Left colon (tissue), 2 donors: ENCODE measurements around the gene EIF5A. TPM values are rescaled to one million over a fixed set of nuclear protein-coding genes. Genes with fewer than 3 reads are reported as not detected.
A peak's percentile ranks its signal among the peaks of the same experiment; 100 is the strongest.

Source experiments
- ATAC-seq: fragments of 200-7000 bp; cut with Tn5 transposase; one replicate; pipeline ENCODE4 v1.9.1; 2020; ENCODE audit warnings: mild to moderate bottlenecking, moderate library complexity
- DNase-seq, 2 donors: peaks; one replicate each; pipeline ENCODE4 v3.0.0-alpha.2; 2020
- intact Hi-C, 2 donors: fragments of 100-400 bp; cut with DNase I in 1 of 2; cut with micrococcal nuclease in 1 of 2; formaldehyde crosslinking; loops; one replicate each; pipeline versions ENCODE4 v1.11.2 to v1.14.0; 2022; cut with DNase I, micrococcal nuclease
- total RNA-seq, 2 donors: library from RNA; stranded (reverse); fragmentation: NEBNext Ultra II Directional; extraction: Animal tissue kit (Norgen Biotek cat#: 25700); gene quantifications; one replicate each; pipeline ENCODE4 v1.2.1, GENCODE V29; 2021
- donor health status: DM: no; HTN: no; CAD: no.
- donor health status: DM: yes; HTN: yes; CAD: no.

EIF5A gene
- total RNA-seq, 2 donors from 2014 or later: 330 to 413 TPM

- intact Hi-C loops: no loop called here
- no peak for ATAC-seq
- DNase-seq: no peak
Measured at GRCh38 chr17:7282752-7283321, 24.6 kb upstream of the EIF5A start.

- ATAC-seq: no peak
- intact Hi-C loops: no loop called here
- DNase-seq: no peak
Measured at GRCh38 chr17:7283471-7284216, 23.8 kb upstream of the EIF5A start.

- DNase-seq: no peak
- no peak for ATAC-seq
- intact Hi-C loops: no loop called here
Measured at GRCh38 chr17:7284911-7285310, 22.5 kb upstream of the EIF5A start.

- no peak for ATAC-seq
- DNase-seq: no peak
- intact Hi-C loops: no loop called here
Measured at GRCh38 chr17:7285679-7286078, 21.7 kb upstream of the EIF5A start.

DNA sequence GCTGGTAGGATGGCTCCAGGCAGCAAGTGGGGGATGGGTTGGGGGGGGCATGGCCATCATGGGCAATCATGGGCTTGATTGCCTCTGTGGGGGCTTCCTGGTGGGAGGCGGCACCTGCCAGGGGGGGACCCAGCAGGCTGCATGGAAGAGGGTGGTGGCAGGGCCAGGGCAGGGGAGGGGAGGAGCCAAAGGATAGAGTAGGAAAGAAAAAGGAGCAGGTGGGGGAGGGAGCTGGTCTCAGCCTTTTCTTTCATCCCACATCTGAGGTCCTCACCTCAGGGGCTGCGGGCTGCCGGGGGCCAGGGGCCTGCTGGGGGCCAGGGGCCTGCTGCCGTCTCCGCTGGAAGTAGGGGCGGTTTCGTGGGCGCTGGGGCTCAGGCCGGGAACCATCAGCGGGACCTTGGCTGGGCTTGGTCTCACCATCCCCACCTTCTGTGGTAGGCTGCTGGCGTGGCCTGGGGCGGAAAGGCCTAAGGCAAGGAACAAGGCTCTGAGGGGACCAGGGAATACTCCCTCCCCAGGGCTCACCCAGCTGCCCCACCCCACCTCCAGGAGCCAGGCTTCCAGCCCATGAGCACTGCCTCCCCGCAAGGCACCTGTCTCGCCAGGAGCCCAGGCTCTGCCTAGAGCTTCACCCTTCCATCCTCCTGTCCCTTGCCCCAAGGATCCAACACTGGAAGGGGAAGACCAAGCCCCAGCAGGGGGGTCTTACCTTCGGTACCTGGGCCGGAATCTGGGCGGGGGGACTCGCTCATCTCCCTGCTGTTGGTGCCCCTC is 18.0 kb upstream of the EIF5A start:
- intact Hi-C loops: no loop called here
- DNase-seq: no peak
- ATAC-seq: no peak

- intact Hi-C loops: no loop called here
- DNase-seq (no peak), ATAC-seq (no peak)
Measured at GRCh38 chr17:7290166-7290565, 17.3 kb upstream of the EIF5A start.

DNA sequence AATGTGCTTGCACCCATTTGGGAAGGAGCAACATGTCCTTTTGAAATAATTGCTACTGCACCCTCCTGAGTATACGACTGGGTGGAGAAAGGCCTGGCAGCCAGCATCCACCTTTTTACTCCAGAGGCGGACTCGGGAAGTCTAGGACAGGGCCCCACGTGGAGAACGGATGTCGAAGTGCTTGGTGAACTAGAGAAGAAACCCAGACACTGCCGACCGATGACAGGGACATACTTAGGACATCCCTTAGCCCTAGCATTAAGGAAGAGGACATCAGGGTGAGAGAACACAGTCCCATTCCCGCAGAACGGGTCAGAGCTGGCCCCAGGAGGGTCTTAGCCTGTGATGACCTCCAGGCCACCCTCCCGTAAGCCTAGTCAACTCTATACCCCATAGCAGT is 16.7 kb upstream of the EIF5A start:
- intact Hi-C loops: no loop called here
- no peak for ATAC-seq
- no peak for DNase-seq

DNA sequence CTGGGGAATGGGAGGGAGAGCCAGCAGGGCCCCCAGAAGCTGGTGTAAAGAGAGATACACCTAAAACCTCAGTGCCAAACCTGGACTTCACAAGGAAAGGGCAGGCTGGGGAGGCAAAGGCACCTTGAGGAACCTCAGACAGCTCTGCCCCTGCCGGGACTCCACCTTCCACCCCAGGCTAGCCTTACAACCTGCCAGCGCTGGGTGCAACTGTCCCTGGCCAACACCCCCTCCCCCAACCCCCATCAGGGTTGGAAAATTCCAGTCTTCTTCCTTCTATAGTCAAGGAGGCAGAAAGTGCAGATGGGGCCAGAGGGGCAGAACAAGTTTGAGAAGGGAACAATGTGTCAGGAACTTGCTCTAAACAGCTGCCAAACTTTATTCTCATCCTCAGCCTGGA is 15.2 kb upstream of the EIF5A start:
- ATAC-seq: no peak
- intact Hi-C loops: no loop called here

GRCh38 chr17:7292729-7293128 is 14.7 kb upstream of the EIF5A start:
- intact Hi-C loops: no loop called here
- DNase-seq (peak in 1 of 2 donors; percentile 52), ATAC-seq (no peak)

More for the DNA sequence above, 15.2 kb upstream of the EIF5A start:
- no peak for DNase-seq

DNA sequence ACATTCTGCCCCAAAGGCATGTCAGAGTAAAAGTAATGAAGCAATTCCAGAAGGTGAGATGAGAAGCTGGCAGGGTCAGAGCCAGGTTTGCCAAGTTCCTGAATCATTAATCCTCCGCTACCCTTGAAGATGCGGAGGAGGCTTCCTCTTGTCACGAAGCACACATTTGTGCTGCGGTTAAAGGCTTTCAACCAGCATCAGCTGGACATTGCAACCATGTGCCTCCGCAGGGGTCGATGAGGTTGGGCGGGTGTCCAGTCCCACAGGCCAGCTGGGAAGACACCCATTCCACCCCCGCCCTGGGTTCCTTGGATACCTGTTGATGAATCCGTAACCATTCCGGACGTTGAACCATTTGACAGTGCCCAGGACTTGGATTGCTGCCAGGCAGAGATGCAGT is 14.3 kb upstream of the EIF5A start:
- DNase-seq: peak; percentile 45 to 49
- ATAC-seq: no peak
- intact Hi-C loops: no loop called here

GRCh38 chr17:7293816-7294613 is 13.4 kb upstream of the EIF5A start:
- intact Hi-C loops: loop anchor here in 1 of 2 donors (2.0 kb wide), 1 partner anchor 13 kb away; the partner anchor contains the start of gene SLC2A4
- DNase-seq (peak; percentile 92 to 96), ATAC-seq (peak; percentile 56)

GRCh38 chr17:7294614-7295153 is 12.7 kb upstream of the EIF5A start, which contains the start of gene YBX2:
TSS of gene YBX2 (minus strand) at chr17:7294639. CDS start at chr17:7294500, 139 bp downstream.
- intact Hi-C loops: loop anchor here in 1 of 2 donors (2.0 kb wide), 1 partner anchor 14 kb away; the partner anchor contains the start of gene SLC2A4
- DNase-seq: peak; percentile 95
- peak; percentile 81 for ATAC-seq

DNA sequence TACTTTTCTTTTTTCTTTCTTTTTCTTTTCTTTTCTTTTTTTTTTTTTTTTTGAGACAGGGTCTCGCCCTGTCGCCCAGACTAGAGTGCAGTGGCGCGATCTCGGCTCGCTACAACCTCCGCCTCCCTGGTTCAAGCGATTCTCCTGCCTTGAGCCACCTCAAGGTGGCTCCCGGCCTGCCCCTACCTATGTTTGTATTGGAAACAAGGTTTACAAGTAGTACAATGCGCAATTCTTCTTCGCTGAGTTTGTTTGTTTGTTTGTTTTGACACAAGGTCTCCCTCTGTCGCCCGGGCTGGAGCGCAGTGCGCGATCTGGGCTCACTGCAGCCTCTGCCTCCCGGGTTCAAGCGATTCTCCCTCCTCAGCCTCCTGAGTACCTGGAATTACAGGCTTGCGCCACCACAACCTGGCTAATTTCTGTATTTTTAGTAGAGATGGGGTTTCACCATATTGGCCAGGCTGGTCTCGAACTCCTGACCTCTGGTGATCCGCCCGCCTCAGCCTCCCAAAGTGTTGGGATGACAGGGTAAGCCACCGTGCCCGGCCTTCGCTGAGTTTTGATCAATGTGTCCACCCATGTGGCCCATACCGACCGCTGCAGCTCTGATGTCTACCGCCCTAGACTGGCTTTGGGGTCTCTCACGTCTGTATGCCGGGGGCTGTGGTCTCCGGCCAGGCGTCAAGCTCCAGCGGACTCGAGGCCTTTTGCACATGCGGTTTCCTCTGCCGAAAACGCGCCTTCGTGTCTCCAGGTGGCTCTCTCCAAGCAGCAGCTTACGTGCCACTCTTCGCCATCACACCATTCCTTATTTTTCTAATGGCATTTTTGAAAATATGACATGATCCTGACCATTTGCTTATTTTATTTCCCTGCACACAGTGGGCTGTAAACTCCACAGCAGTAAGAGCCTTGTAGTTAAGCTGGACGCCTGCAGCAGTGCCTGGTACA is 11.9 kb upstream of the EIF5A start:
- intact Hi-C loops: loop anchor here in 1 of 2 donors (2.0 kb wide), 1 partner anchor 15 kb away; the partner anchor contains the start of gene SLC2A4

GRCh38 chr17:7296189-7296861 is 11.1 kb upstream of the EIF5A start:
- intact Hi-C loops: no loop called here
- DNase-seq: peak; percentile 78 to 81
- ATAC-seq: peak; percentile 32

More for the DNA sequence above, 11.9 kb upstream of the EIF5A start:
- ATAC-seq (peak; percentile 34), DNase-seq (peak in 1 of 2 donors; percentile 47)

DNA sequence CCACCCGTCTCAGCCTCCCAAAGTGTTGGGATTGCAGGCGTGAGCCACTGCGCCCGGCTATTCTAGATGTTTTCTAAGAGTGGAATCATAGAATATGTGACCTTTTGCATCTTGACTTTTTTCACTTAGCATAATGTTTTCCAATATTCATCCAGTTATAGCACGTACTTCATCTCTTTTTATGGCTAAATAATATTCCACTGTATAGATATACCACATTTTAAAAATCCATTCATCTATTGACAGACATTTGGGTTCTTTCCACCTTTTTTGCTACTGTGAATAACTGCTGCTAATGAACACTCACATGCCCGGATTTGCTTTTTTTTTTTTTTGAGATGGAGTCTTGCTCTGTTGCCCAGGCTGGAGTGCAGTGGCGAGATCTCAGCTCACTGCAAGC is 3.2 kb upstream of the EIF5A start:
- intact Hi-C loops: no loop called here
- ATAC-seq: no peak
- no peak for DNase-seq

GRCh38 chr17:7307686-7308624 is 527 bp downstream of the EIF5A start:
- DNase-seq: peak in 1 of 2 donors; percentile 77
- ATAC-seq: peak; percentile 46
- intact Hi-C loops: no loop called here
